Liver (tissue), 9 donors: Measurements from ENCODE around the gene SMARCC2. TPM values are rescaled to one million over a fixed set of nuclear protein-coding genes. Genes with fewer than 3 reads are reported as not detected.

Experiments
- DNase-seq: peaks from one replicate; pipeline ENCODE4 v3.0.0-alpha.2; 2017; ENCODE audit warnings: low spot score
- H3K27ac ChIP-seq, 2 donors: one replicate each; pipeline ENCODE4 v1.7.0; 2013; ENCODE audit warnings: inconsistent platforms in 2 of 2, low read length in 2 of 2, control low read depth in 1 of 2, low read depth in 1 of 2, mild to moderate bottlenecking in 1 of 2
- H3K27me3 ChIP-seq, 4 donors: one replicate each; pipeline versions ENCODE4 v1.6.1 to v1.7.0; 2013; ENCODE audit warnings: low read length in 3 of 4, inconsistent platforms in 1 of 4, mild to moderate bottlenecking in 1 of 4, moderate library complexity in 1 of 4; ENCODE audit not compliant: control insufficient read depth in 4 of 4, insufficient read depth in 4 of 4
- H3K36me3 ChIP-seq, 4 donors: one replicate each; pipeline versions ENCODE4 v1.6.1 to v1.7.0; 2013; ENCODE audit warnings: low read length in 3 of 4, mild to moderate bottlenecking in 3 of 4, low read depth in 1 of 4, moderate library complexity in 1 of 4; ENCODE audit not compliant: control insufficient read depth in 4 of 4, insufficient read depth in 3 of 4
- H3K4me1 ChIP-seq, 4 donors: one replicate each; pipeline versions ENCODE4 v1.6.1 to v1.7.0; 2013; ENCODE audit warnings: low read length in 3 of 4, mild to moderate bottlenecking in 3 of 4, moderate library complexity in 1 of 4; ENCODE audit not compliant: control insufficient read depth in 4 of 4, insufficient read depth in 4 of 4
- H3K4me3 ChIP-seq, 3 donors: one replicate each; pipeline versions ENCODE4 v1.6.1 to v1.7.0; 2013; ENCODE audit warnings: low read length in 3 of 3, control low read depth in 1 of 3, low read depth in 1 of 3, mild to moderate bottlenecking in 1 of 3
- H3K9ac ChIP-seq, 2 donors: one replicate each; pipeline ENCODE4 v1.7.0; 2013; ENCODE audit warnings: low read length in 2 of 2, mild to moderate bottlenecking in 2 of 2, moderate library complexity in 2 of 2, control low read depth in 1 of 2, low read depth in 1 of 2
- H3K9me3 ChIP-seq, 4 donors: one replicate each; pipeline versions ENCODE4 v1.6.1 to v1.7.0; 2013; ENCODE audit warnings: low read length in 3 of 4; ENCODE audit not compliant: control insufficient read depth in 4 of 4
- ATF3 ChIP-seq: IDR thresholded peaks from 2 replicates; pipeline ENCODE4 v1.6.1; 2016; ENCODE audit warnings: antibody characterized with exemption
- CTCF ChIP-seq: fragments of 150-350 bp; IDR thresholded peaks from 2 replicates; pipeline ENCODE4 v1.5.1; 2017; ENCODE audit warnings: improper control_type of control experiment, low read depth, low read length; ENCODE audit not compliant: missing input control
- EGR1 ChIP-seq, 2 donors: IDR thresholded peaks; 2 replicates each; pipeline ENCODE4 v1.6.1; 2016 to 2018; ENCODE audit warnings: antibody characterized with exemption in 2 of 2, low read depth in 2 of 2
- FOXA1 ChIP-seq: IDR thresholded peaks from 2 replicates; pipeline ENCODE4 v1.6.1; 2016; ENCODE audit warnings: antibody characterized with exemption
- FOXA2 ChIP-seq: IDR thresholded peaks from 2 replicates; pipeline ENCODE4 v1.6.1; 2016; ENCODE audit warnings: antibody characterized with exemption
- GABPA ChIP-seq, 2 donors: IDR thresholded peaks in 1 of 2; conservative IDR thresholded peaks in 1 of 2; 2 replicates each; pipeline ENCODE4 v1.6.1; 2016; ENCODE audit warnings: antibody characterized with exemption in 2 of 2, mild to moderate bottlenecking in 1 of 2, moderate library complexity in 1 of 2
- HNF4A ChIP-seq, 2 donors: conservative IDR thresholded peaks; 2 replicates each; pipeline ENCODE4 v1.6.1; 2016; ENCODE audit warnings: antibody characterized with exemption in 2 of 2, mild to moderate bottlenecking in 2 of 2
- HNF4G ChIP-seq: IDR thresholded peaks from 2 replicates; pipeline ENCODE4 v1.6.1; 2016; ENCODE audit warnings: antibody characterized with exemption
- JUND ChIP-seq, 2 donors: IDR thresholded peaks; 2 replicates each; pipeline ENCODE4 v1.6.1; 2016; ENCODE audit warnings: antibody characterized with exemption in 2 of 2
- NR2F2 ChIP-seq: IDR thresholded peaks from 2 replicates; pipeline ENCODE4 v1.6.1; 2016; ENCODE audit warnings: antibody characterized with exemption
- RAD21 ChIP-seq, 2 donors: IDR thresholded peaks; 2 replicates each; pipeline ENCODE4 v1.6.1; 2016; ENCODE audit warnings: antibody characterized with exemption in 2 of 2, mild to moderate bottlenecking in 2 of 2
- REST ChIP-seq: IDR thresholded peaks from 2 replicates; pipeline ENCODE4 v1.6.1; 2016; ENCODE audit warnings: antibody characterized with exemption, mild to moderate bottlenecking
- RXRA ChIP-seq, 2 donors: IDR thresholded peaks; 2 replicates each; pipeline ENCODE4 v1.6.1; 2017 to 2018; ENCODE audit warnings: antibody characterized with exemption in 2 of 2, mild to moderate bottlenecking in 1 of 2
- SP1 ChIP-seq: IDR thresholded peaks from 2 replicates; pipeline ENCODE4 v1.6.1; 2018; ENCODE audit warnings: antibody characterized with exemption, mild to moderate bottlenecking
- TAF1 ChIP-seq: conservative IDR thresholded peaks from 2 replicates; pipeline ENCODE4 v1.6.1; 2016; ENCODE audit warnings: antibody characterized with exemption, mild to moderate bottlenecking
- YY1 ChIP-seq: IDR thresholded peaks from 2 replicates; pipeline ENCODE4 v1.6.1; 2016; ENCODE audit warnings: antibody characterized with exemption, mild to moderate bottlenecking
- ZBTB33 ChIP-seq: IDR thresholded peaks from 2 replicates; pipeline ENCODE4 v1.6.1; 2016; ENCODE audit warnings: antibody characterized with exemption
- WGBS: extraction: QIAGEN DNeasy Blood & Tissue Kit; methylation state at CpG from one replicate; pipeline ENCODE4 v1.1.7; 2013; 5-methylcytosine and 5-hydroxymethylcytosine counted together
- polyA plus RNA-seq, 2 donors: library from polyadenylated mRNA; stranded (reverse) in 1 of 2; unstranded in 1 of 2; fragments of 200-250 nt in 1 of 2; fragments of >200 nt in 1 of 2; fragmentation: Nextera tagmentation in 1 of 2; extraction: Ambion mirVana in 1 of 2; gene quantifications; one replicate each; pipeline versions ENCODE4 v1.2.1 to v1.2.3, GENCODE V29; 2013 to 2015
- total RNA-seq, 2 donors: library from RNA; depleted of rRNA; stranded (reverse); fragments of >200 nt; gene quantifications; one replicate each; pipeline ENCODE4 v1.2.3, GENCODE V29; 2014
- donor health status: healthy.
- donor health status: healthy.
- donor health status: healthy.
- donor health status: healthy.
- donor health status: healthy.

SMARCC2 gene
- total and polyA plus RNA-seq, 4 donors: 12.8 to 24.8 (median 22.5) TPM

- no peak for TF ChIP-seq REST
- no peak for TF ChIP-seq SP1
- TF ChIP-seq HNF4A (conservative IDR thresholded peaks at IDR 0.05): no peak
- TF ChIP-seq CTCF: no peak
- TF ChIP-seq NR2F2: no peak
- no peak for TF ChIP-seq GABPA (IDR thresholded peaks at IDR 0.05 in 1 of 2, conservative IDR thresholded peaks at IDR 0.05 in 1 of 2)
Observed at GRCh38 chr12:56153678-56154065, 35.6 kb downstream of the SMARCC2 start (continued).

GRCh38 chr12:56152756-56153677 lies 36.3 kb downstream of the SMARCC2 start:
- no peak for TF ChIP-seq CTCF
- no peak for TF ChIP-seq EGR1 (IDR thresholded peaks at IDR 0.05; ENCODE audit: low read depth in 2 of 2)
- TF ChIP-seq HNF4G: no peak
- no peak for TF ChIP-seq ATF3
- no peak for TF ChIP-seq ZBTB33
- TF ChIP-seq FOXA2: no peak
- TF ChIP-seq RXRA (IDR thresholded peaks at IDR 0.05): no peak
- no peak for TF ChIP-seq FOXA1
- no peak for TF ChIP-seq TAF1
- TF ChIP-seq NR2F2: no peak
- TF ChIP-seq YY1: no peak
- TF ChIP-seq GABPA (IDR thresholded peaks at IDR 0.05 in 1 of 2, conservative IDR thresholded peaks at IDR 0.05 in 1 of 2): no peak
- no peak for TF ChIP-seq RAD21 (IDR thresholded peaks at IDR 0.05)
- TF ChIP-seq JUND (IDR thresholded peaks at IDR 0.05): no peak
- TF ChIP-seq HNF4A (conservative IDR thresholded peaks at IDR 0.05): no peak
- TF ChIP-seq REST: no peak
- Histone ChIP-seq H3K4me3 (peak overlapping the region; percentile 4 to 83 (median 79)), H3K36me3 (no peaks in the 10 kb centered on the region), H3K9me3 (no peaks in the 10 kb centered on the region), H3K4me1 (peaks cover 9 to 37% (median 28%) of the 10 kb centered on the region in 4 donors), H3K27me3 (no peaks in the 10 kb centered on the region), H3K27ac (peak overlapping the region; percentile 88 to 98), H3K9ac (peak overlapping the region; percentile 76 to 86)
- DNase-seq: no peak
- 18% methylated on average over 8 of the region's 8 CpGs for WGBS
